Endodermal cell (in vitro differentiated cells): ENCODE results near the gene PLCXD1. TPM values are rescaled to one million over a fixed set of nuclear protein-coding genes. Genes with fewer than 3 reads are reported as not detected.

Experiments used
- DNase-seq: peaks from one replicate; pipeline ENCODE4 v3.0.0-alpha.2; 2017
- H3K27ac ChIP-seq: 2 replicates; pipeline ENCODE4 v1.5.1; 2013; ENCODE audit warnings: mild to moderate bottlenecking, low read depth, low read length, moderate library complexity
- H3K27me3 ChIP-seq: 2 replicates; pipeline ENCODE4 v1.6.1; 2013; ENCODE audit warnings: mild to moderate bottlenecking, low read length, moderate library complexity; ENCODE audit not compliant: insufficient read depth, control insufficient read depth, poor library complexity, severe bottlenecking
- H3K36me3 ChIP-seq: 2 replicates; pipeline ENCODE4 v1.7.0; 2013; ENCODE audit warnings: mild to moderate bottlenecking, low read length, moderate library complexity; ENCODE audit not compliant: control insufficient read depth, insufficient read depth
- H3K4me1 ChIP-seq: one replicate; pipeline ENCODE4 v1.7.0; 2013; ENCODE audit warnings: low read length; ENCODE audit not compliant: control insufficient read depth, insufficient read depth
- H3K4me3 ChIP-seq: 2 replicates; pipeline ENCODE4 v1.5.1; 2013; ENCODE audit warnings: mild to moderate bottlenecking, low read length, moderate library complexity
- H3K9ac ChIP-seq: 2 replicates; pipeline ENCODE4 v1.6.1; 2013; ENCODE audit warnings: mild to moderate bottlenecking, low read length, moderate library complexity; ENCODE audit not compliant: poor library complexity, severe bottlenecking; ENCODE audit errors: extremely low read depth
- H3K9me3 ChIP-seq: 2 replicates; pipeline ENCODE4 v1.6.1; 2013; ENCODE audit warnings: mild to moderate bottlenecking, low read length, moderate library complexity; ENCODE audit not compliant: control insufficient read depth
- H3K27ac Mint-ChIP-seq: 2 replicates; pipeline ENCODE4 v1.8.0; 2020; ENCODE audit warnings: mixed read lengths
- H3K27me3 Mint-ChIP-seq: 2 replicates; pipeline ENCODE4 v1.8.0; 2021; ENCODE audit warnings: mild to moderate bottlenecking, mixed read lengths; ENCODE audit not compliant: insufficient read depth
- H3K36me3 Mint-ChIP-seq: 2 replicates; pipeline ENCODE4 v1.8.0; 2020; ENCODE audit warnings: low read depth, mixed read lengths
- H3K4me1 Mint-ChIP-seq: 2 replicates; pipeline ENCODE4 v1.8.0; 2020; ENCODE audit warnings: mixed read lengths
- H3K4me3 Mint-ChIP-seq: 2 replicates; pipeline ENCODE4 v1.8.0; 2020; ENCODE audit warnings: mild to moderate bottlenecking, moderate library complexity, mixed read lengths
- H3K9me3 Mint-ChIP-seq: 2 replicates; pipeline ENCODE4 v1.8.0; 2020; ENCODE audit warnings: mild to moderate bottlenecking, mixed read lengths
- WGBS, 2 experiments: methylation state at CpG; one replicate each; pipeline versions ENCODE4 v1.1.5 to v1.1.7; 2013; ENCODE audit warnings: missing lambda C conversion rate in 2 of 2, mixed read lengths in 1 of 2; ENCODE audit not compliant: insufficient coverage in 1 of 2, insufficient read length in 1 of 2; 5-methylcytosine and 5-hydroxymethylcytosine counted together
- total RNA-seq, 2 donors: library from RNA; stranded (reverse); fragmentation: NEBNext Ultra II Directional in 1 of 2; extraction: Animal tissue kit (Norgen Biotek cat#: 25700) in 1 of 2; gene quantifications; 2 replicates in 1 of 2; 3 replicates in 1 of 2; pipeline ENCODE4 v1.2.1, GENCODE V29; 2021
- TF ChIP-seq, protein P1 (sequence below): fragments of 200-600 bp; sonication (generic); conservative IDR thresholded peaks from 2 replicates; pipeline ENCODE4 v1.5.0; 2021; ENCODE audit warnings: antibody characterized with exemption, mild to moderate bottlenecking

PLCXD1 gene
- total RNA-seq, 2 donors from 2014 or later, result 70.3 to 96.9 TPM

- H3K4me3 ChIP-seq, result no peak overlapping the region
- H3K4me1 ChIP-seq, result no peaks in the 10 kb centered on the region
- Mint-ChIP-seq H3K27ac (no peak overlapping the region), H3K4me1 (no peaks in the 10 kb centered on the region), H3K36me3 (peaks cover 40% of the 10 kb centered on the region), H3K27me3 (no peaks in the 10 kb centered on the region), H3K4me3 (no peak overlapping the region), H3K9me3 (peaks cover 14% of the 10 kb centered on the region)
- WGBS, 2 experiments, result 94 to 95% methylated on average over 50 to 53 of the region's 53 CpGs
- DNase-seq, result no peak
- TF ChIP-seq, protein P1, sequence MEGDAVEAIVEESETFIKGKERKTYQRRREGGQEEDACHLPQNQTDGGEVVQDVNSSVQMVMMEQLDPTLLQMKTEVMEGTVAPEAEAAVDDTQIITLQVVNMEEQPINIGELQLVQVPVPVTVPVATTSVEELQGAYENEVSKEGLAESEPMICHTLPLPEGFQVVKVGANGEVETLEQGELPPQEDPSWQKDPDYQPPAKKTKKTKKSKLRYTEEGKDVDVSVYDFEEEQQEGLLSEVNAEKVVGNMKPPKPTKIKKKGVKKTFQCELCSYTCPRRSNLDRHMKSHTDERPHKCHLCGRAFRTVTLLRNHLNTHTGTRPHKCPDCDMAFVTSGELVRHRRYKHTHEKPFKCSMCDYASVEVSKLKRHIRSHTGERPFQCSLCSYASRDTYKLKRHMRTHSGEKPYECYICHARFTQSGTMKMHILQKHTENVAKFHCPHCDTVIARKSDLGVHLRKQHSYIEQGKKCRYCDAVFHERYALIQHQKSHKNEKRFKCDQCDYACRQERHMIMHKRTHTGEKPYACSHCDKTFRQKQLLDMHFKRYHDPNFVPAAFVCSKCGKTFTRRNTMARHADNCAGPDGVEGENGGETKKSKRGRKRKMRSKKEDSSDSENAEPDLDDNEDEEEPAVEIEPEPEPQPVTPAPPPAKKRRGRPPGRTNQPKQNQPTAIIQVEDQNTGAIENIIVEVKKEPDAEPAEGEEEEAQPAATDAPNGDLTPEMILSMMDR, result no peak
- H3K27me3 ChIP-seq, result no peaks in the 10 kb centered on the region
- peaks cover 16% of the 10 kb centered on the region for H3K36me3 ChIP-seq
- H3K9ac ChIP-seq, result no peak overlapping the region
- H3K27ac ChIP-seq, result no peak overlapping the region
- H3K9me3 ChIP-seq, result no peaks in the 10 kb centered on the region
Observed at GRCh38 chrX:334331-334891, 53.2 kb downstream of the PLCXD1 start.

GRCh38 chrX:334971-335757 lies 54.0 kb downstream of the PLCXD1 start:
- no peak overlapping the region for H3K27ac Mint-ChIP-seq
- Histone ChIP-seq H3K27me3 (no peaks in the 10 kb centered on the region), H3K36me3 (peaks cover 16% of the 10 kb centered on the region), H3K4me3 (no peak overlapping the region), H3K4me1 (no peaks in the 10 kb centered on the region), H3K9me3 (no peaks in the 10 kb centered on the region), H3K9ac (no peak overlapping the region), H3K27ac (no peak overlapping the region)
- TF ChIP-seq, protein P1, result no peak
- no peaks in the 10 kb centered on the region for H3K4me1 Mint-ChIP-seq
- H3K9me3 Mint-ChIP-seq, result peaks cover 12% of the 10 kb centered on the region
- no peak for DNase-seq
- no peaks in the 10 kb centered on the region for H3K27me3 Mint-ChIP-seq
- WGBS, 2 experiments, result 94% methylated on average over 37 to 47 of the region's 47 CpGs
- peaks cover 40% of the 10 kb centered on the region for H3K36me3 Mint-ChIP-seq
- H3K4me3 Mint-ChIP-seq, result no peak overlapping the region

- Histone ChIP-seq H3K9ac (no peak overlapping the region), H3K36me3 (peaks cover 20% of the 10 kb centered on the region), H3K27ac (no peak overlapping the region), H3K27me3 (no peaks in the 10 kb centered on the region), H3K4me3 (no peak overlapping the region), H3K4me1 (no peaks in the 10 kb centered on the region), H3K9me3 (no peaks in the 10 kb centered on the region)
- Mint-ChIP-seq H3K36me3 (peaks cover 43% of the 10 kb centered on the region), H3K27ac (no peak overlapping the region), H3K27me3 (no peaks in the 10 kb centered on the region), H3K4me3 (no peak overlapping the region), H3K9me3 (peaks cover 12% of the 10 kb centered on the region), H3K4me1 (no peaks in the 10 kb centered on the region)
- TF ChIP-seq, protein P1, result no peak
- 91 to 95% methylated on average over 6 to 16 of the region's 17 CpGs for WGBS, 2 experiments
- no peak for DNase-seq
Observed at GRCh38 chrX:335758-336155, 54.6 kb downstream of the PLCXD1 start.
